Activated T-helper 9 cell treated with anti-CD3 and anti-CD28 coated beads, Interleukin-2, amount 50 U/mL, for 16 hours (primary cell): ENCODE data around the gene KIR3DL3.
"Not testable (repeated sequence)": the region's sequence is repeated elsewhere in the genome, so short reads cannot be mapped to it uniquely, and the experiment has no call there.

Source experiments
- DNase-seq: peaks from one replicate; pipeline ENCODE4 v3.0.0-alpha.2; 2020; ENCODE audit warnings: low read depth

Gene KIR3DL3

GRCh38 chr19:54724142-54724541 is at the start of gene KIR3DL3:
Gene KIR3DL3, plus strand, starts transcription at chr19:54724442. Its CDS starts 55 bp downstream, at chr19:54724497.
- no peak for DNase-seq

- not testable (repeated sequence) for DNase-seq
These were observed 47.9 kb upstream of the KIR3DL3 start for GRCh38 chr19:54676210-54676834.

- DNase-seq = no peak
These were observed 47.0 kb upstream of the KIR3DL3 start for GRCh38 chr19:54677217-54677616.

GRCh38 chr19:54681596-54681995 is 42.6 kb upstream of the KIR3DL3 start:
- not testable (repeated sequence) for DNase-seq

- no peak for DNase-seq
These were observed 41.9 kb upstream of the KIR3DL3 start for GRCh38 chr19:54682306-54682856.

- no peak for DNase-seq
These were observed 39.7 kb upstream of the KIR3DL3 start for GRCh38 chr19:54684527-54684926.

- DNase-seq = no peak
These were observed 32.5 kb upstream of the KIR3DL3 start for GRCh38 chr19:54691582-54692297.

GRCh38 chr19:54692298-54692615 is 32.0 kb upstream of the KIR3DL3 start:
- DNase-seq = no peak

- no peak for DNase-seq
These were observed 29.6 kb upstream of the KIR3DL3 start for GRCh38 chr19:54694648-54695047.

- DNase-seq = no peak
These were observed 28.1 kb upstream of the KIR3DL3 start for GRCh38 chr19:54696117-54696548.

- no peak for DNase-seq
These were observed 27.5 kb upstream of the KIR3DL3 start for GRCh38 chr19:54696766-54697165.

GRCh38 chr19:54697716-54698115 is 26.5 kb upstream of the KIR3DL3 start:
- DNase-seq = not testable (repeated sequence)

GRCh38 chr19:54704928-54705327 is 19.3 kb upstream of the KIR3DL3 start:
- no peak for DNase-seq

- DNase-seq = no peak
These were observed 16.3 kb upstream of the KIR3DL3 start for GRCh38 chr19:54707962-54708361.

- no peak for DNase-seq
These were observed 15.5 kb upstream of the KIR3DL3 start for GRCh38 chr19:54708781-54709180.

GRCh38 chr19:54709212-54709948 is 14.9 kb upstream of the KIR3DL3 start:
- DNase-seq = no peak

GRCh38 chr19:54709956-54710355 is 14.3 kb upstream of the KIR3DL3 start:
- DNase-seq = not testable (repeated sequence)

GRCh38 chr19:54724644-54725043 is 402 bp downstream of the KIR3DL3 start:
- DNase-seq = no peak

- no peak for DNase-seq
These were observed 1.1 kb downstream of the KIR3DL3 start for GRCh38 chr19:54725321-54725720.

GRCh38 chr19:54727562-54727961 is 3.3 kb downstream of the KIR3DL3 start:
- no peak for DNase-seq

- no peak for DNase-seq
These were observed 3.9 kb downstream of the KIR3DL3 start for GRCh38 chr19:54728167-54728566.

- DNase-seq = no peak
These were observed 5.4 kb downstream of the KIR3DL3 start for GRCh38 chr19:54729416-54730188.
